ENCODE measurements around the gene LAMC3.
"Not testable (repeated sequence)": the region's sequence is repeated elsewhere in the genome, so short reads cannot be mapped to it uniquely, and the experiment has no call there.

Gene LAMC3

DNA sequence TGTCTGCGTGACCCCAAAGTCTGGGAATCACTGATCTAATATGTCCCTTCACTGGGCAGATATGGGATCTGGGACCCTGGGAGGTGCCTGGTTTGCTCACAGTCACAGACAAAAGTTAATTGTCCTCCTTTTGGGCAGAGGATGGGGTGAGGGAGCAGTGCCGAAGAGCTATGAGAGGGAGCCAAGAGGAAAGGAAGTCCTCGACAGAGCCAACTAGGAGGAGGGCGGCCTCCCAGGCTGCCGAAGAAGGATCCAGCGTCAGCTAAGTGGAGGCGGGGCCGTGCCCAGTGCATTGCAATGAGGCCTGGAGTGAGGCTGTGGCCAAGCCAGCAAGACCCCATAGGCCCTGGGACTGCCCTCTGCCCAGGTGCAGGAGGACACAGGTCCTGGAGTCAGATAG lies 98.8 kb downstream of the LAMC3 start:
- no peak overlapping the region for H3K4me3 ChIP-seq (ENCODE audit: control insufficient read depth, low read depth, low read length)
- no peak for DNase-seq (ENCODE audit: low read depth)
- TF ChIP-seq, protein P1, sequence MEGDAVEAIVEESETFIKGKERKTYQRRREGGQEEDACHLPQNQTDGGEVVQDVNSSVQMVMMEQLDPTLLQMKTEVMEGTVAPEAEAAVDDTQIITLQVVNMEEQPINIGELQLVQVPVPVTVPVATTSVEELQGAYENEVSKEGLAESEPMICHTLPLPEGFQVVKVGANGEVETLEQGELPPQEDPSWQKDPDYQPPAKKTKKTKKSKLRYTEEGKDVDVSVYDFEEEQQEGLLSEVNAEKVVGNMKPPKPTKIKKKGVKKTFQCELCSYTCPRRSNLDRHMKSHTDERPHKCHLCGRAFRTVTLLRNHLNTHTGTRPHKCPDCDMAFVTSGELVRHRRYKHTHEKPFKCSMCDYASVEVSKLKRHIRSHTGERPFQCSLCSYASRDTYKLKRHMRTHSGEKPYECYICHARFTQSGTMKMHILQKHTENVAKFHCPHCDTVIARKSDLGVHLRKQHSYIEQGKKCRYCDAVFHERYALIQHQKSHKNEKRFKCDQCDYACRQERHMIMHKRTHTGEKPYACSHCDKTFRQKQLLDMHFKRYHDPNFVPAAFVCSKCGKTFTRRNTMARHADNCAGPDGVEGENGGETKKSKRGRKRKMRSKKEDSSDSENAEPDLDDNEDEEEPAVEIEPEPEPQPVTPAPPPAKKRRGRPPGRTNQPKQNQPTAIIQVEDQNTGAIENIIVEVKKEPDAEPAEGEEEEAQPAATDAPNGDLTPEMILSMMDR (IDR thresholded peaks at IDR 0.05; ENCODE audit: control insufficient read depth, insufficient read depth, low read depth, low read length, missing control alignments) = no peak

DNA sequence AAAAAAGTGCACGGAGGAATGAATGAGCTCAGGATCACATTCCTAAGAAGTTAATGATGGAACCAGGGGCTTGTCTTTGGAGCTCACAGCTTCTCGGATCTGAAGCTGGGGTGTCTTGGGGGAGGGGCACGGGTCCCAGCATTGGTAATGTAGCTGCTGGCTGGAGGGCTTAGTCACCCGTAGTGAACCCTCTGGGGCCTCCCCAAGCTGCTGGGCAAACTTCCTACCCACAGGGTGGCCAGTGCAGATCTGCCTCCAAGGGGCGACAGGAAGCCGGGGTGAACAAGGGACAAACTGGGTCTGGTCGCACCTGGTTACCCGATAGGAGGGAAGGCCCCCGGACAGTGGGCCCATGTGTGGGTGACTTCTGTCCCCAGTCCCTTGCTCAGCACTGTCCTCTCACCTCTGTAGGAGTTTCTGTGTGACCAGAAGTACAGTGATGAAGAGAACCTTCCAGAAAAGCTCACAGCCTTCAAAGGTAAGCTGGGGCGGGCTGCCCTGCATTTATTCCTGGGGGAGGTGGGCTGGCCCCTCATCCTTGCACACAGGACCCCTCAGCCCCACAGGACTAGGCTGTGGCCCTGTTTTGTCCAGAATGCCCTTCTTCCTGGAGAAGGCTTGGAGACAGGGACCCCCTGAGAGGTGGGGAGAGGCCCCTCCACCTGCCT lies 102.3 kb downstream of the LAMC3 start:
- TF ChIP-seq, protein P1 (IDR thresholded peaks at IDR 0.05; ENCODE audit: control insufficient read depth, insufficient read depth, low read depth, low read length, missing control alignments) = no peak

DNA sequence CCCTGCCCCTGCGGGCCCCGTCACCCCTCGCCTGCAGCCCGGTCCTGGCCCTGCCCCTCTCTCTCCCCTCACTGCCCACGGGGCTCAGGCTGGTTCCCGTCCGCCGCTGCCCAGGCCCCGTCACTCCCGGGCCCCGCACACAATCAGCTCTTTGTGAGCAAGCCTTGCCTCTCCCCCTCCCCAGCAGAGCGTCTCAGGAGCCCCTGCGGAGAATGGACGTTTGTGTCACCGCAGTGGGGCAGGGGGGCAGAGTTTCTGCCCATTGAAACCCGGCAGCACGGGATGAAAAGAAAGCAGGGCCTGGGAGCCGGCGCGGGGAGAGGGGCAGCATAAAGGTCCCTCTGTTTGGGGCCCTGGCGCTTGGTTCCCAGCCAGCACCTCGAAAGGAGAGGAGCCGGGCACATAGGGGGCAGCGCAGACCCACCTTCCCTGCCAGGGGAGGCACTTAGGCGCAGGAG lies 102.9 kb downstream of the LAMC3 start:
- TF ChIP-seq, protein P1 (IDR thresholded peaks at IDR 0.05; ENCODE audit: control insufficient read depth, insufficient read depth, low read depth, low read length, missing control alignments) = no peak
- no peak for DNase-seq (ENCODE audit: low read depth)
- no peak overlapping the region for H3K4me3 ChIP-seq (ENCODE audit: control insufficient read depth, low read depth, low read length)

More for the DNA sequence above, 102.3 kb downstream of the LAMC3 start:
- H3K4me3 ChIP-seq (ENCODE audit: control insufficient read depth, low read depth, low read length) = no peak overlapping the region
- no peak for DNase-seq (ENCODE audit: low read depth)

DNA sequence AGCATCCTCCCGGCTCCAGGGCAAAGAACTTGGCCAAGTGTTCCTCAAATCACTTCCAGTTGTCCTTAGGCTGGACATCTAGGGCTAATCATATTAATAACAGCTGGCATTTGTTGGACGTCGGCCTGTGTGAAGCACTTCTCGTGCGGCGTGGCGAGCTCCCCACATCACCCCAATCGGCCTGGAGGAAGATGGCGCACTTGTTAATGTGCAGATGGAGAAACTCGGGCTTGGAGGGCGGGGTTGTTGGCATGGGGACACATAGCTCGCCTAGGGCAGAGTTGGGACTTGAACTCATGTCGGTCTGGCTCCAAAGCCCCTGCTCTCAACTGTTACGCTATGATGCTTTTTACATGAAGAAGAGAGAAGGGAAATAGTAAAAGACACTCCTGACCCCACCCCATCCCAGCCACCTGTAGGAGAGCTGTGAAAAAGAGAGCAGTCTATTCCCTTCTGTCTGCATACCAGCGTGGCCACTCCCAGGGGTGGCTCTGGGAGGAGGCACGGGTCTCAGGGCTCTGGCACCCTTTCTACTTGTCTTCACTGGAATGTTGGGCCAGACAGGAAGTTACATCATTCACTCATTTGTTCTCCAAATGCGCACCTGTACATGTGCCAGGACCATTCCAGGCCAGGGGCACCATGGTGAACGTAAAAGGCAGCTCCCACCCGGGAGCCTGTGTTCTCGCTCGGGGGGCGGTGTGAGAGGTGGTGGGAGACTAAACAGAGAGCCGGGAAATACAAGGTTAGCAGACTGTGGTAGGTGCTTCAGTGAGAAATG lies 103.6 kb downstream of the LAMC3 start:
- TF ChIP-seq, protein P1 (IDR thresholded peaks at IDR 0.05; ENCODE audit: control insufficient read depth, insufficient read depth, low read depth, low read length, missing control alignments) = no peak
- no peak for DNase-seq (ENCODE audit: low read depth)
- H3K4me3 ChIP-seq (ENCODE audit: control insufficient read depth, low read depth, low read length) = no peak overlapping the region

DNA sequence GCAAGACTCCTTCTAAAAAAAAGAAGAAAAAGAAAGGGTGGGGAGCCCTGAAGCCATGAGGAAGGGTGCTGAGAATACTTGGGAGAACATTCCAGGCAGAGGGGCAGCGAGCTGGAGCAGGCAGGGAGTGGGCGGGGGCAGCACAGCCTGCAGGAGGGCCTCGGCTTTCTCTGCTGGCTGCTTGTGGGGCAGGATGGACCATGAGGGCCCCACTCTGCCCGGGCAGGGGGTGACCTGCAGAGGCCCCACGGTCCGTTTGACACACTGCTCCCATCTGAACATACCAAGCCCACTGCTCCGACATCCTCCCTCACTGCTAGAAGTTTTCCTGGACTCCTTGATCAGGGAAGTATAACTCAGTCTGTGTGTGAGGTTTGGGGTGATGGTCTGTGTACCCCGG lies 104.7 kb downstream of the LAMC3 start:
- no peak for DNase-seq (ENCODE audit: low read depth)
- H3K4me3 ChIP-seq (ENCODE audit: control insufficient read depth, low read depth, low read length) = no peak overlapping the region
- TF ChIP-seq, protein P1 (IDR thresholded peaks at IDR 0.05; ENCODE audit: control insufficient read depth, insufficient read depth, low read depth, low read length, missing control alignments) = no peak

DNA sequence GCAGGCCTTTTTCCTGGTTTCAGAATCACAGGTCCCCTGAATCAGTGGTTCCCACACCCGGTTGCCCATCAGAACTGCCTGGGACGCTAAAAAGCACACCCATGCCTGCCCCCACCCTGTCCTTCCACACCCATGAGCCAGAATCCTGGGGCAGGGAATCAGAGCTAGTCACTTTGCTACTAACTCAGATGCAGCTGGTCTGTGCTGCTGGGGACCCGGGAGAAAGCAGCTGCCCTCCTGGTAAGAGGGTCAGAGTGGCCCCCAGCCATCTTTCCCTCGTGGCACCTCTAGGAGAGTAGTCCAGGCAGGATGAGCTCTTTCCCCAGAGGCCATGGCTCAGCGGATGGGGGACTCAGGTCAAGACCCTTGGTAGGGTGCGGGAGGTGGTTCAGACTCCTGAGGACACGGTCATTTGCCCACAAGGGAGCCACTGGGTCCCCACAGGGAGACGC lies 105.1 kb downstream of the LAMC3 start:
- DNase-seq (ENCODE audit: low read depth) = no peak
- H3K4me3 ChIP-seq (ENCODE audit: control insufficient read depth, low read depth, low read length) = no peak overlapping the region
- TF ChIP-seq, protein P1 (IDR thresholded peaks at IDR 0.05; ENCODE audit: control insufficient read depth, insufficient read depth, low read depth, low read length, missing control alignments) = no peak

DNA sequence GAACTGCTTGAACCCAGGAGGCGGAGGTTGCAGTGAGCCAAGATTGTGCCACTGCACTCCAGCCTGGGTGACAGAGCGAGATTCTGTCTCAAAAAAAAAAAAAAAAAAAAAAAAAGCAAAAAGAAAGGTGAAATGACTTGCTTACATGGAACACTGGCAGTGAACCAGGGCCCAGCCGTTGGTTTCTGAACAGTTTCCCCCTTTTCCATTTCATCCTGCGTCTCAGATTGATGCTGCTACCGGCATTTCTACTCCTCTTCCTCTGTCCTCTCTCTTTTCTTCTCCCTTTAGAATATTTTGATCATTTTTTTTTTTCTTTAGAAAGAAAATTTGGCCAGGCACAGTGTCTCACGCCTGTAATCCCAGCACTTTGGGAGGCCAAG lies 106.4 kb downstream of the LAMC3 start:
- H3K4me3 ChIP-seq (ENCODE audit: control insufficient read depth, low read depth, low read length); DNase-seq (ENCODE audit: low read depth): not testable (repeated sequence)

Measured in AG09309 (cell line).